Trophoblast cell (in vitro differentiated cells and primary cell): ENCODE results near the gene DTYMK. TPM values are rescaled to one million over a fixed set of nuclear protein-coding genes. Genes with fewer than 3 reads are reported as not detected.
A peak's percentile ranks its signal among the peaks of the same experiment; 100 is the strongest.

Experiments used
- DNase-seq, 2 donors: peaks; one replicate each; pipeline ENCODE4 v3.0.0-alpha.2; 2016
- H2AFZ ChIP-seq: 2 replicates; pipeline ENCODE4 v1.6.1; 2013; ENCODE audit warnings: low read length, moderate library complexity, mild to moderate bottlenecking; ENCODE audit not compliant: insufficient read depth, poor library complexity
- H2AK5ac ChIP-seq: 2 replicates; pipeline ENCODE4 v1.6.1; 2013; ENCODE audit warnings: mild to moderate bottlenecking, low read length
- H2BK120ac ChIP-seq: 2 replicates; pipeline ENCODE4 v1.6.1; 2013; ENCODE audit warnings: low read length, mild to moderate bottlenecking, moderate library complexity; ENCODE audit not compliant: insufficient read depth, poor library complexity
- H2BK12ac ChIP-seq: 2 replicates; pipeline ENCODE4 v1.6.1; 2013; ENCODE audit warnings: mild to moderate bottlenecking, low read length, moderate library complexity
- H2BK5ac ChIP-seq: 2 replicates; pipeline ENCODE4 v1.6.1; 2013; ENCODE audit warnings: low read length, low read depth, moderate library complexity, mild to moderate bottlenecking; ENCODE audit not compliant: poor library complexity
- H3K14ac ChIP-seq: 2 replicates; pipeline ENCODE4 v1.6.1; 2013; ENCODE audit warnings: mild to moderate bottlenecking, low read length
- H3K18ac ChIP-seq: 2 replicates; pipeline ENCODE4 v1.6.1; 2013; ENCODE audit warnings: mild to moderate bottlenecking, low read length
- H3K23ac ChIP-seq: 2 replicates; pipeline ENCODE4 v1.6.1; 2013; ENCODE audit warnings: low read length
- H3K27ac ChIP-seq: 2 replicates; pipeline ENCODE4 v1.5.1; 2013; ENCODE audit warnings: low read depth, mild to moderate bottlenecking, inconsistent platforms, low read length, moderate library complexity
- H3K27me3 ChIP-seq: 2 replicates; pipeline ENCODE4 v1.6.1; 2013; ENCODE audit warnings: inconsistent platforms, mild to moderate bottlenecking, low read length, moderate library complexity; ENCODE audit not compliant: insufficient read depth
- H3K36me3 ChIP-seq, 2 experiments: 1 replicate in 1 of 2; 2 replicates in 1 of 2; pipeline ENCODE4 v1.6.1; 2013; ENCODE audit warnings: low read length in 2 of 2, mild to moderate bottlenecking in 2 of 2, moderate library complexity in 1 of 2; ENCODE audit not compliant: insufficient read depth in 2 of 2, control insufficient read depth in 1 of 2
- H3K4ac ChIP-seq: 2 replicates; pipeline ENCODE4 v1.6.1; 2013; ENCODE audit warnings: low read depth, mild to moderate bottlenecking, low read length, moderate library complexity
- H3K4me1 ChIP-seq, 2 experiments: 1 replicate in 1 of 2; 2 replicates in 1 of 2; pipeline ENCODE4 v1.6.1; 2013; ENCODE audit warnings: low read length in 2 of 2, mild to moderate bottlenecking in 2 of 2, moderate library complexity in 1 of 2; ENCODE audit not compliant: insufficient read depth in 2 of 2, control insufficient read depth in 1 of 2
- H3K4me2 ChIP-seq: 2 replicates; pipeline ENCODE4 v1.6.1; 2013; ENCODE audit warnings: inconsistent platforms, mild to moderate bottlenecking, low read length, moderate library complexity
- H3K4me3 ChIP-seq: 2 replicates; pipeline ENCODE4 v1.5.1; 2013; ENCODE audit warnings: mild to moderate bottlenecking, low read depth, low read length, inconsistent platforms
- H3K79me1 ChIP-seq: one replicate; pipeline ENCODE4 v1.6.1; 2013; ENCODE audit warnings: low read length
- H3K79me2 ChIP-seq: 2 replicates; pipeline ENCODE4 v1.6.1; 2013; ENCODE audit warnings: low read length, mild to moderate bottlenecking; ENCODE audit not compliant: control insufficient read depth, insufficient read depth, poor library complexity
- H3K9ac ChIP-seq: 2 replicates; pipeline ENCODE4 v1.6.1; 2013; ENCODE audit warnings: mild to moderate bottlenecking, low read length
- H3K9me3 ChIP-seq: 2 replicates; pipeline ENCODE4 v1.6.1; 2013; ENCODE audit warnings: low read depth, mild to moderate bottlenecking, control low read depth, inconsistent platforms, low read length; ENCODE audit not compliant: insufficient read depth
- H4K12ac ChIP-seq: 2 replicates; pipeline ENCODE4 v1.6.1; 2013; ENCODE audit warnings: low read depth, mild to moderate bottlenecking, low read length, moderate library complexity
- H4K8ac ChIP-seq: 2 replicates; pipeline ENCODE4 v1.6.1; 2013; ENCODE audit warnings: low read depth, mild to moderate bottlenecking, low read length, moderate library complexity
- H4K91ac ChIP-seq: one replicate; pipeline ENCODE4 v1.6.1; 2013; ENCODE audit warnings: low read depth, mild to moderate bottlenecking, low read length, moderate library complexity
- WGBS: extraction: QIAGEN DNeasy Blood & Tissue Kit; methylation state at CpG from one replicate; pipeline ENCODE4 v1.1.7; 2013; ENCODE audit warnings: missing lambda C conversion rate; ENCODE audit not compliant: insufficient read length, insufficient coverage; ENCODE audit errors: extremely low coverage; 5-methylcytosine and 5-hydroxymethylcytosine counted together
- polyA plus RNA-seq: library from polyadenylated mRNA; stranded (reverse); fragments of 200-250 nt; gene quantifications from 2 replicates; pipeline ENCODE4 v1.2.3, GENCODE V29; 2013

The DTYMK gene
- polyA plus RNA-seq, result 37.3 and 38.1 TPM in 2 replicates

GRCh38 chr2:241686650-241687425, at the start of gene DTYMK:
TSS of gene DTYMK (minus strand) at chr2:241686815. CDS start at chr2:241686783, 32 bp downstream.
- Histone ChIP-seq H3K27me3 (no peaks in the 10 kb centered on the region), H4K8ac (peak within 1 kb of the TSS; percentile 97)

GRCh38 chr2:241736111-241736510, 49.5 kb upstream of the DTYMK start:
- H3K9ac ChIP-seq, result no peak overlapping the region
- H3K79me1 ChIP-seq, result peaks cover 11% of the 10 kb centered on the region
- peaks cover 8% of the 10 kb centered on the region for H3K79me2 ChIP-seq
- H2BK12ac ChIP-seq, result no peak overlapping the region
- H3K27me3 ChIP-seq, result no peaks in the 10 kb centered on the region
- peaks cover 4 to 9% of the 10 kb centered on the region in 2 experiments for H3K36me3 ChIP-seq
- H3K4me1 ChIP-seq, result peaks cover 7 to 8% of the 10 kb centered on the region in 2 experiments
- no peak overlapping the region for H2BK120ac ChIP-seq
- no peak overlapping the region for H2BK5ac ChIP-seq
- H3K14ac ChIP-seq, result no peak overlapping the region
- no peak for DNase-seq
- peaks cover 7% of the 10 kb centered on the region for H3K9me3 ChIP-seq
- H4K91ac ChIP-seq, result no peak overlapping the region
- H2AFZ ChIP-seq, result no peak overlapping the region
- no peak overlapping the region for H4K8ac ChIP-seq
- H3K4ac ChIP-seq, result no peak overlapping the region
- no peak overlapping the region for H3K23ac ChIP-seq
- H3K27ac ChIP-seq, result no peak overlapping the region
- no peak overlapping the region for H2AK5ac ChIP-seq
- no peak overlapping the region for H4K12ac ChIP-seq
- H3K18ac ChIP-seq, result no peak overlapping the region
- no peak overlapping the region for H3K4me3 ChIP-seq
- WGBS, result no CpG with 5 or more reads among the region's 3 CpGs
- no peak overlapping the region for H3K4me2 ChIP-seq

More at GRCh38 chr2:241686650-241687425, at the start of gene DTYMK:
- Histone ChIP-seq H3K27ac (peak within 1 kb of the TSS; percentile 90), H3K18ac (peak within 1 kb of the TSS; percentile 98), H4K12ac (peak within 1 kb of the TSS; percentile 98), H4K91ac (peak within 1 kb of the TSS; percentile 90), H3K14ac (peak within 1 kb of the TSS; percentile 98), H2BK5ac (peak within 1 kb of the TSS; percentile 92), H3K9ac (peak within 1 kb of the TSS; percentile 100), H2AK5ac (peak within 1 kb of the TSS; percentile 95), H2BK120ac (peak within 1 kb of the TSS; percentile 89), H3K4ac (peak within 1 kb of the TSS; percentile 90), H3K9me3 (no peaks in the 10 kb centered on the region), H2AFZ (peak within 1 kb of the TSS; percentile 96), H3K79me2 (peaks cover 10% of the 10 kb centered on the region), H3K4me3 (peak within 1 kb of the TSS; percentile 100), H3K36me3 (peaks cover 27 to 35% of the 10 kb centered on the region in 2 experiments), H3K4me2 (peak within 1 kb of the TSS; percentile 100), H2BK12ac (peak within 1 kb of the TSS; percentile 3), H3K79me1 (peaks cover 10% of the 10 kb centered on the region), H3K23ac (no peak within 1 kb of the TSS), H3K4me1 (peaks cover 0 to 2% of the 10 kb centered on the region in 2 experiments)
- DNase-seq, result peak; percentile 98 to 99
- WGBS, result no CpG with 5 or more reads among the region's 102 CpGs

GRCh38 chr2:241734467-241735208, 48.0 kb upstream of the DTYMK start, which contains the start of gene D2HGDH:
TSS of gene D2HGDH (plus strand) at chr2:241734630. CDS start at chr2:241735225, 595 bp downstream.
- H3K9ac ChIP-seq, result peak within 1 kb of the TSS; percentile 95
- peak within 1 kb of the TSS; percentile 94 for H2AFZ ChIP-seq
- peak within 1 kb of the TSS; percentile 95 for H2BK5ac ChIP-seq
- peaks cover 8% of the 10 kb centered on the region for H3K79me2 ChIP-seq
- peak within 1 kb of the TSS; percentile 97 for H4K8ac ChIP-seq
- H3K23ac ChIP-seq, result no peak within 1 kb of the TSS
- H3K27me3 ChIP-seq, result no peaks in the 10 kb centered on the region
- peak within 1 kb of the TSS; percentile 99 for H3K14ac ChIP-seq
- WGBS, result no CpG with 5 or more reads among the region's 98 CpGs
- H4K91ac ChIP-seq, result peak within 1 kb of the TSS; percentile 91
- H4K12ac ChIP-seq, result peak within 1 kb of the TSS; percentile 97
- H3K27ac ChIP-seq, result peak within 1 kb of the TSS; percentile 67
- H3K9me3 ChIP-seq, result peaks cover 4% of the 10 kb centered on the region
- peaks cover 11% of the 10 kb centered on the region for H3K79me1 ChIP-seq
- peaks cover 7 to 8% of the 10 kb centered on the region in 2 experiments for H3K4me1 ChIP-seq
- H3K36me3 ChIP-seq, result peaks cover 4 to 6% of the 10 kb centered on the region in 2 experiments
- peak within 1 kb of the TSS; percentile 99 for H3K4me2 ChIP-seq
- DNase-seq, result peak; percentile 90 to 96
- H3K4me3 ChIP-seq, result peak within 1 kb of the TSS; percentile 96
- H2BK120ac ChIP-seq, result peak within 1 kb of the TSS; percentile 97
- peak within 1 kb of the TSS; percentile 99 for H3K18ac ChIP-seq
- H2BK12ac ChIP-seq, result no peak within 1 kb of the TSS
- peak within 1 kb of the TSS; percentile 84 for H3K4ac ChIP-seq
- peak within 1 kb of the TSS; percentile 88 for H2AK5ac ChIP-seq

- no peak overlapping the region for H3K18ac ChIP-seq
- no CpG with 5 or more reads among the region's 25 CpGs for WGBS
- peak overlapping the region; percentile 94 for H2AFZ ChIP-seq
- H3K4me3 ChIP-seq, result no peak overlapping the region
- H3K36me3 ChIP-seq, result peaks cover 4 to 6% of the 10 kb centered on the region in 2 experiments
- H2BK12ac ChIP-seq, result no peak overlapping the region
- DNase-seq, result no peak
- peak overlapping the region; percentile 54 for H2BK120ac ChIP-seq
- peaks cover 7 to 8% of the 10 kb centered on the region in 2 experiments for H3K4me1 ChIP-seq
- peaks cover 11% of the 10 kb centered on the region for H3K79me1 ChIP-seq
- peak overlapping the region; percentile 69 for H3K14ac ChIP-seq
- peak overlapping the region; percentile 31 for H2AK5ac ChIP-seq
- no peaks in the 10 kb centered on the region for H3K27me3 ChIP-seq
- H3K4me2 ChIP-seq, result peak overlapping the region; percentile 67
- H4K12ac ChIP-seq, result peak overlapping the region; percentile 61
- peak overlapping the region; percentile 87 for H4K8ac ChIP-seq
- H3K9me3 ChIP-seq, result peaks cover 4% of the 10 kb centered on the region
- peaks cover 8% of the 10 kb centered on the region for H3K79me2 ChIP-seq
- no peak overlapping the region for H3K9ac ChIP-seq
- H4K91ac ChIP-seq, result peak overlapping the region; percentile 45
- H2BK5ac ChIP-seq, result no peak overlapping the region
- no peak overlapping the region for H3K4ac ChIP-seq
- H3K23ac ChIP-seq, result no peak overlapping the region
- H3K27ac ChIP-seq, result no peak overlapping the region
Observed at GRCh38 chr2:241734208-241734466, 47.5 kb upstream of the DTYMK start.
